ENCODE results near the gene TSPAN2. TPM values are rescaled to one million over a fixed set of nuclear protein-coding genes. Genes with fewer than 3 reads are reported as not detected.
"Not testable (repeated sequence)": the region's sequence is repeated elsewhere in the genome, so short reads cannot be mapped to it uniquely, and the experiment has no call there.

TSPAN2 gene
- total RNA-seq, 1 donor from 2014 or later, result 6.1 TPM

DNA sequence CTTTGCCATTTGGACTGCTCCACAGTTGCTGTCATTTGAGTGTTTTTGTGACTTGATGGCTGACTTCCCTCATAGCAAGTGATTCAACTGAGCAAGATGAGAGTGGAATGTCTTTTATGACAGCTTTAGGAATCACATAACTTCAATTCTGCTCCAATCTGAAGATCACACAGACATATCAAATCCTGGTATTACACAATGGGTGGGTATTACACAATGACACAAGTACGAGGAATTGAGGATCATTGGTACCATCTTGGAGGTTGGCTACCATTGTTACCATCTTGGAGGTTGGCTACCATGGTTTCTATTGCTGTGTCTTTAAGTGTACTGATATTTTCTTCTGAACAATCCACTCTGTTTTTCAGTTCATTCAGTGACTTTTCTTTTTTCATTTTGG, 68.2 kb downstream of the TSPAN2 start:
- no peaks in the 10 kb centered on the region for H3K27me3 ChIP-seq
- no peaks in the 10 kb centered on the region for H3K9me3 ChIP-seq
- H3K4me1 ChIP-seq, result no peaks in the 10 kb centered on the region
- no peaks in the 10 kb centered on the region for H3K36me3 ChIP-seq
- DNase-seq (no peak), ATAC-seq (no peak)
- no peak overlapping the region for H3K4me3 ChIP-seq
- intact Hi-C loops (cut with DNase I), result no loop called here
- no peak overlapping the region for H3K27ac ChIP-seq
- TF ChIP-seq CTCF (IDR thresholded peaks at IDR 0.05), result no peak

DNA sequence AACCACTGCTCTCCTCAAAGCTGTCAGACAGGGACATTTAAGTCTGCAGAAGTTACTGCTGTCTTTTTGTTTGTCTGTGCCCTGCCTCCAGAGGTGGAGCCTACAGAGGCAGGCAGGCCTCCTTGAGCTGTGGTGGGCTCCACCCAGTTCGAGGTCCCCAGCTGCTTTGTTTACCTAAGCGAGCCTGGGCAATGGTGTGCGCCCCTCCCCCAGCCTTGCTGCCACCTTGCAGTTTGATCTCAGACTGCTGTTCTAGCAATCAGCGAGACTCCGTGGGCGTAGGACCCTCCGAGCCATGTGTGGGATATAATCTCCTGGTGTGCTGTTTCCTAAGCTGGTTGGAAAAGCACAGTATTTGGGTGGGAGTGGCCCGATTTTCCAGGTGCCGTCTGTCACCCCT, 69.8 kb downstream of the TSPAN2 start:
- H3K9me3 ChIP-seq; H3K4me3 ChIP-seq; H3K36me3 ChIP-seq; H3K27ac ChIP-seq; DNase-seq; intact Hi-C loops (cut with DNase I); ATAC-seq; H3K27me3 ChIP-seq; H3K4me1 ChIP-seq: not testable (repeated sequence)

GRCh38 chr1:115013792-115014191, 75.5 kb downstream of the TSPAN2 start:
- TF ChIP-seq CTCF (IDR thresholded peaks at IDR 0.05), result no peak
- Histone ChIP-seq H3K27ac (no peak overlapping the region), H3K4me1 (no peaks in the 10 kb centered on the region), H3K36me3 (no peaks in the 10 kb centered on the region), H3K9me3 (no peaks in the 10 kb centered on the region), H3K4me3 (no peak overlapping the region), H3K27me3 (no peaks in the 10 kb centered on the region)
- no peak for DNase-seq
- intact Hi-C loops (cut with DNase I), result no loop called here
- ATAC-seq, result no peak

GRCh38 chr1:115012434-115012833, 76.9 kb downstream of the TSPAN2 start:
- H3K4me1 ChIP-seq, result no peaks in the 10 kb centered on the region
- ATAC-seq (no peak), DNase-seq (no peak)
- no peak for TF ChIP-seq CTCF (IDR thresholded peaks at IDR 0.05)
- no peaks in the 10 kb centered on the region for H3K27me3 ChIP-seq
- no peak overlapping the region for H3K4me3 ChIP-seq
- intact Hi-C loops (cut with DNase I), result no loop called here
- H3K9me3 ChIP-seq, result no peaks in the 10 kb centered on the region
- H3K36me3 ChIP-seq, result no peaks in the 10 kb centered on the region
- no peak overlapping the region for H3K27ac ChIP-seq

GRCh38 chr1:115012006-115012405, 77.3 kb downstream of the TSPAN2 start:
- Histone ChIP-seq H3K9me3 (no peaks in the 10 kb centered on the region), H3K36me3 (no peaks in the 10 kb centered on the region), H3K4me1 (no peaks in the 10 kb centered on the region), H3K4me3 (no peak overlapping the region), H3K27ac (no peak overlapping the region), H3K27me3 (no peaks in the 10 kb centered on the region)
- no peak for TF ChIP-seq CTCF (IDR thresholded peaks at IDR 0.05)
- DNase-seq, result no peak
- intact Hi-C loops (cut with DNase I), result no loop called here
- no peak for ATAC-seq

DNA sequence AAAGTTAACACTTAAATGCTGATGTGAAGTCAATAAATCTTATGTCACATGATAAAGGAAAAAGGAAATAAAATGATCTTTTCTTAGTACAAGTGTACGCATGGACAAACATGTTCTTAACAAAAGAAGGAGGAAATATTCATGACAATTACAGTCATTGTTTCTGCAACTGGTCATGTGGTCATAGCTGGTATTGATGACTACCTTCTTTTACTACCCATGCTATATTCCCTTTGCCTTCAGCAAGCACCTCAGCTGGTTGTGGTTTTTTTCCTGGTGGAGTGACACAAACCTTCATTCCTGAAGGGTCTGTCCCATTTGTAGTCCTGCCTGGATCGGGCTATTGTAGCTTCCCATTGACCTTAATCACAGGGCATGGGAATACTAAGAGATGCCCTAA, 83.1 kb downstream of the TSPAN2 start:
- H3K9me3 ChIP-seq, result no peaks in the 10 kb centered on the region
- H3K4me1 ChIP-seq, result no peaks in the 10 kb centered on the region
- intact Hi-C loops (cut with DNase I), result no loop called here
- ATAC-seq, result no peak
- no peaks in the 10 kb centered on the region for H3K27me3 ChIP-seq
- no peak for TF ChIP-seq CTCF (IDR thresholded peaks at IDR 0.05)
- no peak for DNase-seq
- no peak overlapping the region for H3K4me3 ChIP-seq
- H3K36me3 ChIP-seq, result no peaks in the 10 kb centered on the region
- H3K27ac ChIP-seq, result no peak overlapping the region

Other genes with a start within 250 kb of the TSPAN2 start
- gene SYCP1, start 234.6 kb downstream of the TSPAN2 start, total RNA-seq, result not detected
- not detected for gene TSHB, start 59.7 kb downstream of the TSPAN2 start, total RNA-seq
- gene NGF, start 248.7 kb upstream of the TSPAN2 start, total RNA-seq, result 1.0 TPM

Data from upper lobe of right lung (tissue), 1 donor.